ENCODE measurements around the gene CPA4.
A peak's percentile ranks its signal among the peaks of the same experiment; 100 is the strongest.

CPA4 gene

GRCh38 chr7:130275826-130276297, 17.1 kb upstream of the CPA4 start:
- DNase-seq (ENCODE audit: low spot score) = no peak

DNA sequence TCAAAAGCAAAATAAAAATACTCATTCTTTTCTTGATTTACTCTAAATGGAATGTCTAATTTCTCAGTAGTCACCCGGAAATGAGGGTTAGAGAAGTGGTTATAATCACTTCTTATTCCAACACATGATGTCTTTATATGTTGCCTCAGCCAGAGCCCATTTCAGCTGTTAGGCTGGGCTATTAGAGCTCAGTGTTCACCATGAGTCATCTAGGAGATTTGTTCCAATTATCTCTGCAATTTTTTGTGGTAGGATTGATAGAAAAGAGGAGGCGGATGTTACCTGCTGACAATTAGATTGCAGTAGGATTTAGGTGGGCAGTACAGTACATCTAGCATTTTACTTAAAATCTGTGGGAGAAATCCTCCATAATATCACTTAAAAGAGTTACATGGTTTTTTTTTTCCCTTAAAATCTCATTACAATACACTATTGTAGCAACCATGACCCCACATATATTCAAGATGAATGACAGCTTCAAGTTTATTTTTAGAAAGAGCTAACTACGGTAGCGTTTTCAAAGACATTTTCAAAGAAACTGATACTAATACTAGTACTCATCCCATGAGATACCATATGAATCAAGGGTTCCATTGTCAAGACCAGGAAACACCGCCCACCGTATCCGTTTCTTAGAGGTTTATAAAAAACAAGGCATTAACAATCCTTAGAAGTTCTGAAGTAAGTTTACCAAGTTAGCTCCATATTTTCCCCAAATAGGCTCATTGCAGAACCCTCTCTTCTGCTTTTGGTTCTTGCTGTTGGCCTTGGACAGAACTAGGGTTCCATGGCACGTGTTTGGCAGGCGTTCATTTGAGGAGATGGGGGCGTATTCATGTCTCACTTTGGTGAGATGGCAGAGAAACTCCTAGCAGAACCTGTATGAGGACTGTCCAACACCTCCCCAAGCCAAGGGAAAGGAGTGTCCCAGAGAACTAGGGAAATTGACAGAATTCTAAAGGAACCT, 15.9 kb upstream of the CPA4 start:
- DNase-seq (ENCODE audit: low spot score) = no peak

- no peak for DNase-seq (ENCODE audit: low spot score)
These were observed 15.0 kb upstream of the CPA4 start for GRCh38 chr7:130277763-130278643.

- no peak for DNase-seq (ENCODE audit: low spot score)
These were observed 14.1 kb upstream of the CPA4 start for GRCh38 chr7:130278860-130279259.

DNA sequence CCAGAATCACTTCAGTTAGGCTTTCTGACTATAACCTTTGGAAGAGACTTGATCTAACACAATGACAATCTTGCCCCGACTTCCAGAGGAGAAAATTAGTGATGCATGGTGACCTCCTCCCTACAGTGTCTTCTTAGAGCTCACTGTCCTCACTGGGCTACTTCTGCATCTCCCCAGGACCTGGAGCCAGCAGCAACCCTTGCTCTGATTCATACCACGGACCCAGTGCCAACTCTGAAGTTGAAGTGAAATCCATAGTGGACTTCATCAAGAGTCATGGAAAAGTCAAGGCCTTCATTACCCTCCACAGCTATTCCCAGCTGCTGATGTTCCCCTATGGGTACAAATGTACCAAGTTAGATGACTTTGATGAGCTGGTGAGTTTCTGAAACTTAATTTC, 13.7 kb upstream of the CPA4 start:
- no peak for DNase-seq (ENCODE audit: low spot score)

- DNase-seq (ENCODE audit: low spot score) = no peak
These were observed 13.1 kb upstream of the CPA4 start for GRCh38 chr7:130279906-130280305.

DNA sequence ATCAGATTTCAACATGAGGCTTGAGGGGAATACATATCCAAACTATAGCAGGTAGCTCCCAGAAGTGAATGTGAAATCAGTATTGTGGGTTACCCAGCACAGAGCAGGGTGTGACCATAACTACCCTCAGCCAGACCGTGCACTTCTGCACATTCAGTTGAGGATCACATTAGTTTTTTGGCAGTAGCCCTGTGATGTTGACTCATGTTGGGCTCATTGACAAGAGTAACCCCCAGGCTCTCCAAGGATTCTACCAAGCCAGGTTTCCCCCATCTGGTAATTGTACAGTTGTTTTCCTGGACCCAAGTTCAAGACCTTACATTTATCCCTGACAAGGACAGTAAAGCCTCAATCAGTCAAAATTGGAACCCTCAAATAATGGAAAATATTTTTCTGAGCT, 11.7 kb upstream of the CPA4 start:
- DNase-seq (ENCODE audit: low spot score) = no peak

DNA sequence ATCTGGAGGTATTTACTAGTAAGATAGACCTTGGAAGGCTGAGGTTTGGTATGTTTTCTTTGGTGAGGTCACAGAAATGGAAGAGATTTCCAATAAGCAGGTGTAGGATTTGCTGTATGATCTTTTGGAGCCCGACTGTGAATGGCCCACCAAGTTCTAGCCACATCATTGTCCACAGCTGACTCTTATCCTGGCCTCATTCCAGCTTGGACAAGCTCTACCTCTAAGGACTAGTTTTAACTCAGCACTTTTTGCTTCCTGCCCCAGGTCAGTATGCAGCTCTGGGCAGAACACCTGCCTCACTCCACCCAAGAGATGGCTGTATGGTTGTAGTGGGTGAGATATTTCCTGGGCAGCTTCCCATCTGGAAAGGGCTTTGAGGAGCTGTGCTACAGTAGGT, 6.1 kb upstream of the CPA4 start:
- no peak for DNase-seq (ENCODE audit: low spot score)

DNA sequence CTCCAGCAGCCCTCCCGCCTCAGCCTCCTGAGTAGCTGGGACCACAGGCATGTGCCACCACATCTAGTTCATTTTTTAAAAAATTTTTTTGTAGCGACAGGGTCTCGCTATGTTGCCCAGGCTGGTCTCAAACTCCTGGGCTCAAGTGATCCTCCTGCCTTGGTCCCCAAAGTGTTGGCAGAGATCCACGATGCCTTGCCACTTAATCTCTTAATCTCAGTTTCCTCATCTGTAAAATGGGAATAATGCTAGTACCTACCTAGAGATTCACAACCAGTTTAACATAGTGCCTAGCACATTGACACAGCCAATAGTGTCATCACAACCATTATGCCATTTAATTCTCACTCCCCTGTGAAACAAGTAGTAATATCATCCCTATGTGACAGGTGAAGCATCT, 4.8 kb upstream of the CPA4 start:
- DNase-seq (ENCODE audit: low spot score) = no peak

- no peak for DNase-seq (ENCODE audit: low spot score)
These were observed 4.1 kb upstream of the CPA4 start for GRCh38 chr7:130288829-130289228.

DNA sequence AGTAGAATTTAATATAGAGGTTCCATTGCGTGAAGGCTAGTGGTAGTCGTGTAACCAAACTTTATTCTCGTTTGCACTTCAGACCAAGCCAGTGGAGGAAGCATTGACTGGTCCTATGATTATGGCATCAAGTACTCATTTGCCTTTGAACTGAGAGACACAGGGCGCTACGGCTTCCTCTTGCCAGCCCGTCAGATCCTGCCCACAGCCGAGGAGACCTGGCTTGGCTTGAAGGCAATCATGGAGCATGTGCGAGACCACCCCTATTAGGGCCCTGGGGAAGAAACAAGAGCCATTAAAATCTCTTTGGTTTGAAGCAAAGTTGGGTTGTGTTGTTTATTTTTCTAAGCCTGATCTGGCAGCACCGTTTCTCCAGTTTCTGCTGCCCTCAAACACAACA, 3.5 kb upstream of the CPA4 start:
- no peak for DNase-seq (ENCODE audit: low spot score)

GRCh38 chr7:130290745-130291144, 2.2 kb upstream of the CPA4 start:
- DNase-seq (ENCODE audit: low spot score) = no peak

DNA sequence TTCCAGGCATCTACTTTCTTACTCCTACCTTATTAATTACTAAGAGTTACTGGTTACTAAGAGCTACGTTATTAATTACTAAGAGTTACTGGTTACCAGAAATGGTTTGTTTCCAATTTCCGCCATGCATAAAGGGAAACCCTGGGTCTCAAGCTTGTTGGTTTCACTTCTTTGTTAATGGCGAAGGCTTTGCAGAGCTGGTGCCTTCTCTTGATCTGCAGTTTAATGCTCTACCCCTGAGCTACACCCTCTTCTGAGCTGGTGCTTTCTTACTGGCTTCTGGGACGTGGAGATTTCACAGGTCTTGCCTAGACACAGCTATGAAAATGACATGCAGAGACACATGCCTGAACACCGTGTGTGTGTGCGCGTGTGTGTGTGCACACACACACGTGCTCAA, 560 bp downstream of the CPA4 start:
- DNase-seq (ENCODE audit: low spot score) = peak; percentile 21

GRCh38 chr7:130294314-130294713, 1.4 kb downstream of the CPA4 start:
- no peak for DNase-seq (ENCODE audit: low spot score)

DNA sequence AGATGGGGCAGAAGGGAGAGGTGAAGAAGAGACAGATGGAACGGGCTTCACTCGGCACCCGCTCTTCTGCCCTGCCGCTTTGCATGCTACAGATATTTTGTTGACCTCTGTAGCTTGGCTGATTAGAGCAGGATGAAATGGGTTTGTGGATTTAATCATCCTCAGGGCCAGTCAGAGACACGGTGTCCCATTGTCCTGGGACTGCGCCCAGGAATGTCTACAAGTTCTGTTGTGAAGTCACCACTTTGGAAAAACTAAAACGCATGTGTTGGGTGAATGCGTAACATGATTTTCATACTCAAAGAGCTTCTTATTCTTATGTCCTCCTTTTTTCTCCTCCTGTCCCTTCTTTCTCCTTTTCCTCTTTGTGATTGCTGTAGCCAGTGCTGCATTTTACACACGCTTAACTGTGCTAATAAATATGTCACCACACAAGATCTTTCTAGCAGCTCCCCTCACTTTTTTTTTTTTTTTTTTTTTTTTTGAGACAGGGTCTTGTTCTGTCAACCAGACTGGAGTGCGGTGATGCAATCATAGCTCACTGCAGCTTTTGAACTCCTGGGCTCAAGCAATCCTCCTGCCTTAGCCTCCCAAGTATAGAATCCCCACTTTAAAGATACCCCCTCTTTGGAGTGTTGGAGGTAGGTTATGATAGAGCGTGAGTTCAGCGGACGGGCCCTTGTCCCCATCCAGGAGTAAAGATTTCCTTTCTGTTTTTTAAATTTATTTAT, 3.4 kb downstream of the CPA4 start:
- DNase-seq (ENCODE audit: low spot score) = no peak

GRCh38 chr7:130297628-130298543, 4.9 kb downstream of the CPA4 start:
- no peak for DNase-seq (ENCODE audit: low spot score)

DNA sequence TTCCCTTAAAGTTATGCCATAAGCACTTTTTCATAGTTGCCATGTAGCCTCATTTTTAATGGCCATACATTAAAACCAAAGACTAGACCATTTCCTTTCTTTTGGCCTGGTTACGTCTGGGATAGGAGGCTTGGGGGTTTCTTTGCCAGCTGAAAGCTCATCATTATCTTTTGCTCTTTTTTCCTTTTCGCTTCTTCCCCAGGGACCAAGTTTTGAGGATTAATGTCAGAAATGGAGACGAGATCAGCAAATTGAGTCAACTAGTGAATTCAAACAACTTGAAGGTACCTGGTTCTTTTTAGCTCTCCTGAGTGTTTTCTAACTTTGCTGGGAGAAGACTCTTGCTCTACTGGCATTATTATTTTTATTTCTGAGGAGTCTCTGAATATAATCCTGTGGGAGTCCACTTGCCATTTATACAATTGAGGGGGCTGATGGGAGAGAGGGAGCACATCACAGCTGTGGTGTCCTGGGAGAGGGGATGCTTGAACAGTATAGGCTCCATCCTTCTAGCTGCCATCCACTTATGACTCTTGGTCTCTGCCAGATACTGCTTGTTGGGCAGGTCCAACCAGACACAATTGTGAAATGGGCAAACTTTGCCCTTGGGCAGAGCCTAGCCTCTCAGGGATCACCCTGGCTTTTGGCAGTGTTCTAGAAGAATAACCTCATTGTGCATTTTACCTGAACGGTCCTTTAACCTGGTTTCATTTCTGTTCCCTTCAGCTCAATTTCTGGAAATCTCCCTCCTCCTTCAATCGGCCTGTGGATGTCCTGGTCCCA, 5.8 kb downstream of the CPA4 start:
- no peak for DNase-seq (ENCODE audit: low spot score)

- no peak for DNase-seq (ENCODE audit: low spot score)
These were observed 6.9 kb downstream of the CPA4 start for GRCh38 chr7:130299866-130300265.

DNA sequence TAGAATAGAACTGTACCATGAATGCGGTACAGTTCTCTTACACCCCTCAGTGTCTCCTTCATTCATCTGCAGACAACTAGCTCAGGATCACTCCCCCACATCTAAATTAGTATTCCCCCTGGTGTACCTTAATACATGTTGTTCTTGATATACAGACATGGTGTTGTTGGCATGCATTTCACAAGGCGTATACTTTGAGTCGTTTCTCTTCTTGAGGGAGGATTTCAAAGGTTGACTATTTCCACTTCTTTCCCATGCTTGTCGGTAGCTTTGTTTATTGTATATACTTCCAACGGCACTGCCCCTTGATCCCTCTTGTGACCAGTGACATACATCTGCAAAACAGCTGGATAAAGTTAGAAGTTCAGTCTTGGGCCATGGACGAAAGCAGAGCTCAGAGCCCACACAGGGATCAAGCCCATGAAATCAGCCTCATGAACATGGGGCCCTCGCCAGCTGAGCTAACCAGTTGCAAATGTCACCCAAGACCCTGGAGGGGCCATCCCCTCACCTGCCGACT, 8.6 kb downstream of the CPA4 start:
- no peak for DNase-seq (ENCODE audit: low spot score)

- DNase-seq (ENCODE audit: low spot score) = no peak
These were observed 9.7 kb downstream of the CPA4 start for GRCh38 chr7:130302649-130303048.
